Lower leg skin (tissue), 4 donors: ENCODE measurements around the gene ASTN1. TPM values are rescaled to one million over a fixed set of nuclear protein-coding genes. Genes with fewer than 3 reads are reported as not detected.

ENCODE experiments used
- DNase-seq, 2 donors: peaks; one replicate each; pipeline ENCODE4 v3.0.0-alpha.2; 2019; ENCODE audit warnings: low spot score in 2 of 2
- H3K4me3 ChIP-seq: fragments of 200-600 bp; sonication (generic); 2 replicates; pipeline ENCODE4 v1.5.1; 2017; ENCODE audit warnings: mild to moderate bottlenecking, low read depth; ENCODE audit not compliant: poor library complexity, severe bottlenecking
- CTCF ChIP-seq, 3 donors: fragments of 450-650 bp; IDR thresholded peaks; one replicate each; pipeline ENCODE4 v1.5.1; 2016; ENCODE audit warnings: antibody characterized with exemption in 3 of 3, mild to moderate bottlenecking in 3 of 3, moderate library complexity in 2 of 3
- POLR2A ChIP-seq, 2 donors: fragments of 450-650 bp; IDR thresholded peaks; one replicate each; pipeline ENCODE4 v1.6.1; 2016 to 2017; ENCODE audit warnings: antibody characterized with exemption in 2 of 2, mild to moderate bottlenecking in 1 of 2, moderate library complexity in 1 of 2
- WGBS, 2 donors: methylation state at CpG; one replicate each; pipeline ENCODE4 v1.1.5; 2018; 5-methylcytosine and 5-hydroxymethylcytosine counted together
- intact Hi-C: fragments of 100-400 bp; cut with DNase I; formaldehyde crosslinking; loops from one replicate; pipeline ENCODE4 v1.15.0; 2023; ENCODE audit warnings: low total_unique reads
- total RNA-seq, 4 donors: library from RNA; depleted of rRNA; stranded (reverse); fragments of >200 nt; gene quantifications; one replicate each; pipeline ENCODE4 v1.1.0, GENCODE V29; 2016

Gene ASTN1
- total RNA-seq, 4 donors from 2014 or later, result 0.10 to 0.26 TPM; not detected in 2

GRCh38 chr1:177171536-177172123 is 7.1 kb upstream of the ASTN1 start:
- WGBS, 2 donors, result 14 to 15% methylated on average over 8 of the region's 8 CpGs
- TF ChIP-seq CTCF (IDR thresholded peaks at IDR 0.05) (no peak), POLR2A (IDR thresholded peaks at IDR 0.05) (no peak)
- intact Hi-C loops, result no loop called here
- no peak for DNase-seq
- H3K4me3 ChIP-seq, result no peak overlapping the region

DNA sequence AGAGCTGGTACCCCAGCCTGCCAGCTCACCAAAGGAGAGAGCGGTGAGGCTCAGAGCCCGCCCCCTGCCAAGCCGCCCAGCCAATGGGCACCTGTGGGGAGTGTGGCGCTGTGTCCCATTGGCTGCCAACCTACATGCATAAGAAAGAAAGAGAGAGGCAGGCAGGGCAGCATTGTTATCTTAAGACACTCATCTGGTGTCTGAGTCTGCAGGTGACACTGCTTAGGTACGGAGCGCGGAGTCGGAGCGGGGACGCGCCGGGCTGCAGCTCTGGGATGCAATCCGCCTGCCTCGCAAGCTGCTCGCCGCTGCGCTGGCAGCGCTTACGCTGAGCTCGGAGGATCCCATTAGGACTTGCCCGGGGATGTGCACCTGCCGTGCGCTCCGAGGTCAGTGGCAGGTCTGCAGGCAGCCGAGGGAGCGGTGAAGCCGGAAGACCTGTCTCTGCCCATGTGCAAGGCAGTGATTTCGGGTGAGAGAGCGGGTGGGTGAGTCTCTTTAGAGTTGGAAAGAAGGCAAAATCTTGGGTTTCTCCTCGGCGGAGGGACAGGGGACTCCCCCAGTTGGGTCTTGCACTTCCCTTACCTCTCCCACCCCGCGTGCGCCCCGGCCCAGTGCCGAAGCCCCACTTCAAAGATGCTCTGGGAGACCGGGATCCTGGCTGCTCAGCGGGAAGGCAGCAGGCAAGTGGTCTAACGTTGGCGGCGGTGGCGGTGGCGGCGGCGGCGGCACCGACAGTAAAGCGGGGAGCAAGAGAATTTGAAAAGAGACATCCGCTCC is 6.4 kb upstream of the ASTN1 start, which contains the start of gene BRINP2:
Gene BRINP2 (plus strand): TSS at position 203 of the 780 bp plus-strand sequence. CDS start 58,919 bp downstream, outside the sequence.
- peak in 1 of 2 donors; percentile 85 for DNase-seq
- H3K4me3 ChIP-seq, result no peak within 1 kb of the TSS
- no peak for TF ChIP-seq CTCF (IDR thresholded peaks at IDR 0.05)
- TF ChIP-seq POLR2A (IDR thresholded peaks at IDR 0.05), result no peak

DNA sequence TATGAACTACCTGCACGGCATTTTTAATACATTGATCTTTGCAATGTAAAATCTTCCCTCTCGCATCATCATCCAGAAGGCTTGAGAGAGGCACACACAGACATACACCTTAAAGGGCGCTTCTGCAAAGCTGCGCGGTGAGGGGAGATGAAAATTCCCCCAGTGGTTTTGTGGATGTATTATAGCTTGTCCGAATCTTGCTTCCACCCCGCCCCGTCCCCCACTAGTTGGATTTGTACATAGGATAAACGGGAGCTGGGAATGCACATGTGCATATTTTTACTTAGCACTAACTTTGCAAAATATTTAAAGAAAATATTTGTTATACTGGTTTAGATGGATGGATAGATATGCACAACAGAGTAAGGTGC is 542 bp upstream of the ASTN1 start:
- TF ChIP-seq CTCF (IDR thresholded peaks at IDR 0.05), result no peak
- no peak for TF ChIP-seq POLR2A (IDR thresholded peaks at IDR 0.05)
- 6 to 9% methylated on average over 9 of the region's 9 CpGs for WGBS, 2 donors
- no peak for DNase-seq
- no peak overlapping the region for H3K4me3 ChIP-seq
- intact Hi-C loops, result no loop called here

More for the DNA sequence above, 6.4 kb upstream of the ASTN1 start, which contains the start of gene BRINP2:
- intact Hi-C loops, result no loop called here
- WGBS, 2 donors, result 2 to 3% methylated on average over 27 to 49 of the region's 49 CpGs

GRCh38 chr1:177163844-177164379 is 600 bp downstream of the ASTN1 start:
- no peak for TF ChIP-seq POLR2A (IDR thresholded peaks at IDR 0.05)
- TF ChIP-seq CTCF (IDR thresholded peaks at IDR 0.05), result no peak
- no peak for DNase-seq
- H3K4me3 ChIP-seq, result no peak overlapping the region
- intact Hi-C loops, result no loop called here
- 2 to 4% methylated on average over 15 of the region's 15 CpGs for WGBS, 2 donors

DNA sequence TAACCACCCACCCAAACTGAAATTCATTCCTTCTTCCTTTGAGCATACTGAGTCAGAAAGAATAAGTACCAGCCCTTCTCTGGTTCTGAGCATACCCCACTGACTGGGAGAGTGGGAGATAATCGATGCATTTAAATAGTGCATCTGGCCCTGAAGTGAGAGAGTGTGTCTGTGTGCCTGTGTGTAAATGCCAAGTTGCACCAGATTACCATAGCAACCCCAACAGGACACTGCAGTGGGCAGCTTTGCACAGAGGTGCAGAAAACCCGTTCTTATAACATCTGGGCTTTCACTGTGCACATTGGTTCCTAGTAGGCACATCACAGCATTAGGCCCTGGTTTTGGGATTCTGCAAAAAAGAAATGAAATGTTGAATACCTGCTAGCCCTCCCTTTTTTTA is 2.3 kb downstream of the ASTN1 start:
- intact Hi-C loops, result no loop called here
- H3K4me3 ChIP-seq, result no peak overlapping the region
- TF ChIP-seq POLR2A (IDR thresholded peaks at IDR 0.05), result no peak
- no peak for TF ChIP-seq CTCF (IDR thresholded peaks at IDR 0.05)
- 85 to 93% methylated on average over 2 of the region's 2 CpGs for WGBS, 2 donors
- DNase-seq, result no peak
